HUES6 (cell line): ENCODE data around the gene CHRDL2.
A peak's percentile ranks its signal among the peaks of the same experiment; 100 is the strongest.

ENCODE experiments used
- H3K27ac ChIP-seq: 2 replicates; pipeline ENCODE4 v1.7.0; 2013; ENCODE audit warnings: low read depth, mild to moderate bottlenecking, low read length, inconsistent platforms
- H3K27me3 ChIP-seq: 2 replicates; pipeline ENCODE4 v1.6.1; 2013; ENCODE audit warnings: low read length; ENCODE audit not compliant: control insufficient read depth, insufficient read depth
- H3K36me3 ChIP-seq: 2 replicates; pipeline ENCODE4 v1.6.1; 2013; ENCODE audit warnings: low read length; ENCODE audit not compliant: control insufficient read depth, insufficient read depth
- H3K4me1 ChIP-seq: 2 replicates; pipeline ENCODE4 v1.6.1; 2013; ENCODE audit warnings: low read length; ENCODE audit not compliant: control insufficient read depth, insufficient read depth
- H3K4me3 ChIP-seq: 2 replicates; pipeline ENCODE4 v1.5.1; 2013; ENCODE audit warnings: low read depth, low read length
- H3K9ac ChIP-seq: one replicate; pipeline ENCODE4 v1.6.1; 2013; ENCODE audit warnings: mild to moderate bottlenecking, low read length
- H3K9me3 ChIP-seq: 2 replicates; pipeline ENCODE4 v1.6.1; 2013; ENCODE audit warnings: low read depth, low read length; ENCODE audit not compliant: control insufficient read depth, insufficient read depth

The CHRDL2 gene

GRCh38 chr11:74748211-74749126 lies 17.2 kb upstream of the CHRDL2 start, which contains the start of gene RNF169:
TSS of gene RNF169 (plus strand) at chr11:74748849. CDS start at chr11:74748881, 32 bp downstream.
- H3K27ac ChIP-seq, result peak within 1 kb of the TSS; percentile 57; the same call in 1 of the 2 replicates
- no peaks in the 10 kb centered on the region for H3K27me3 ChIP-seq
- no peaks in the 10 kb centered on the region for H3K9me3 ChIP-seq
- peaks cover 13% of the 10 kb centered on the region for H3K4me1 ChIP-seq
- no peaks in the 10 kb centered on the region for H3K36me3 ChIP-seq
- peak within 1 kb of the TSS; percentile 89 for H3K4me3 ChIP-seq
- H3K9ac ChIP-seq, result peak within 1 kb of the TSS; percentile 91

- H3K9ac ChIP-seq, result no peak overlapping the region
- H3K36me3 ChIP-seq, result no peaks in the 10 kb centered on the region
- H3K4me1 ChIP-seq, result peaks cover 13% of the 10 kb centered on the region
- H3K27ac ChIP-seq, result no peak overlapping the region
- H3K9me3 ChIP-seq, result no peaks in the 10 kb centered on the region
- H3K4me3 ChIP-seq, result no peak overlapping the region
- no peaks in the 10 kb centered on the region for H3K27me3 ChIP-seq
Measured at GRCh38 chr11:74746868-74747267, 15.6 kb upstream of the CHRDL2 start.

GRCh38 chr11:74744277-74744676 lies 13.1 kb upstream of the CHRDL2 start:
- Histone ChIP-seq H3K9me3 (peaks cover 10% of the 10 kb centered on the region), H3K27me3 (no peaks in the 10 kb centered on the region), H3K9ac (no peak overlapping the region), H3K27ac (no peak overlapping the region), H3K4me3 (no peak overlapping the region), H3K4me1 (peaks cover 9% of the 10 kb centered on the region), H3K36me3 (no peaks in the 10 kb centered on the region)

GRCh38 chr11:74743640-74744039 lies 12.4 kb upstream of the CHRDL2 start:
- Histone ChIP-seq H3K9ac (no peak overlapping the region), H3K4me3 (no peak overlapping the region), H3K27me3 (no peaks in the 10 kb centered on the region), H3K36me3 (no peaks in the 10 kb centered on the region), H3K27ac (no peak overlapping the region), H3K4me1 (peaks cover 9% of the 10 kb centered on the region), H3K9me3 (peaks cover 10% of the 10 kb centered on the region)

DNA sequence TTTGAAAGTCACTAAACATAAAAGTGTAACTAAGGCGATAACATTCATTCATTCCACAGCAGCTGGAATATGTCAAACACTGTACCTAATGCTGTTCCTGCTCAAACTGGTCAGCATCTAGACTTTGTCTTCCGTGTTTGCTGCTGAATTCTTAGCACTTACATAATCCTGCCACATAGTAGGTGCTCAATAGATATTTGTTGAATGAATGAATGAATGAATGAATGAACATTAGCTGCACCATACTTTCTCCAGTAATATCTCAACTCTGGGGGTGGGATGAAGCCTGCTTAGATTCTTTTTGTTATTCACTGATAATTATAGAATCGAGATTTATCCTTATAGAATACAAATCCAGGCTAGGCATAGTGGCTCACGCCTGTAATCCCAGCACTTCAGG lies 10.8 kb upstream of the CHRDL2 start:
- Histone ChIP-seq H3K9me3 (peaks cover 10% of the 10 kb centered on the region), H3K36me3 (no peaks in the 10 kb centered on the region), H3K4me3 (no peak overlapping the region)

DNA sequence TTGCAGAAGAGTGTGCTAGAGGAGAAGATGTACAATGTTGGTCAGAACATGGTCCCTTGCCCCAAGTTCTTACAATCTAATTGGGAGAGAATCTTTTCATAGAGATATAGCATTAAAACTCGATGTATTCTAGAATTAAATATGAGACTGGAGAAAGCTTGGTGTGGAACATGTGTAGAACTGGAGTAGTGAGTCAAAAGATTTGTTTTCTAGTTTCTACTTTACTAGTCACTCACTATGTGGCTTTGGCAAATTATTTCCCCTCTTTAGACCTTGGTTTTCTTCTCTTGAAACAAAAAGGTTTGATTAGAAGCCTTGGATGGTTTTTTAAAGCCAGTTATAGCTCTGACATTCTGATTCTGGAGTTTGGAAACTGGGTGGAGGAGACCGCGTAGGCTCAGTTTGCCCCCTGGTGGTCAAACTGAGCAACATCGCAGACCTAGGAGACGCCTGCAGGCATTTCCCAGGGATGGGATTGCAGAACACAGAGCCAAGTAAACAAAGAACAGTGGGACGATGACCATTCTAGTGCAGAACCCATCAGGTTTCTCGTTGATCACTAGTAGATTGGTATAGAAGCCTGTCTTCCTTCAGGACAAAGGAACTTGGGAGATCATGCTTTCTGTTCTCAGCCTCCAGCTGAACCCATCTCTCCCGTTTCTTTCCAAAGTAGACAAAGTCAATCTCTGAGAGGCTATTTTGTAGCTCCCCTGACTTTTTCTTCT lies 8.5 kb upstream of the CHRDL2 start:
- Histone ChIP-seq H3K9me3 (peaks cover 10% of the 10 kb centered on the region), H3K27ac (no peak overlapping the region), H3K27me3 (peaks cover 4% of the 10 kb centered on the region; the same call in 1 of the 2 replicates), H3K36me3 (no peaks in the 10 kb centered on the region), H3K4me1 (no peaks in the 10 kb centered on the region), H3K9ac (no peak overlapping the region), H3K4me3 (no peak overlapping the region)

More for the DNA sequence above, 10.8 kb upstream of the CHRDL2 start:
- no peak overlapping the region for H3K9ac ChIP-seq
- no peaks in the 10 kb centered on the region for H3K4me1 ChIP-seq
- no peaks in the 10 kb centered on the region; the same call in 1 of the 2 replicates for H3K27me3 ChIP-seq
- H3K27ac ChIP-seq, result no peak overlapping the region

GRCh38 chr11:74736031-74736430 lies 4.8 kb upstream of the CHRDL2 start:
- no peak overlapping the region for H3K9ac ChIP-seq
- H3K36me3 ChIP-seq, result no peaks in the 10 kb centered on the region
- H3K9me3 ChIP-seq, result peaks cover 5% of the 10 kb centered on the region
- H3K4me1 ChIP-seq, result no peaks in the 10 kb centered on the region
- peaks cover 39% of the 10 kb centered on the region for H3K27me3 ChIP-seq
- no peak overlapping the region for H3K4me3 ChIP-seq
- H3K27ac ChIP-seq, result no peak overlapping the region

DNA sequence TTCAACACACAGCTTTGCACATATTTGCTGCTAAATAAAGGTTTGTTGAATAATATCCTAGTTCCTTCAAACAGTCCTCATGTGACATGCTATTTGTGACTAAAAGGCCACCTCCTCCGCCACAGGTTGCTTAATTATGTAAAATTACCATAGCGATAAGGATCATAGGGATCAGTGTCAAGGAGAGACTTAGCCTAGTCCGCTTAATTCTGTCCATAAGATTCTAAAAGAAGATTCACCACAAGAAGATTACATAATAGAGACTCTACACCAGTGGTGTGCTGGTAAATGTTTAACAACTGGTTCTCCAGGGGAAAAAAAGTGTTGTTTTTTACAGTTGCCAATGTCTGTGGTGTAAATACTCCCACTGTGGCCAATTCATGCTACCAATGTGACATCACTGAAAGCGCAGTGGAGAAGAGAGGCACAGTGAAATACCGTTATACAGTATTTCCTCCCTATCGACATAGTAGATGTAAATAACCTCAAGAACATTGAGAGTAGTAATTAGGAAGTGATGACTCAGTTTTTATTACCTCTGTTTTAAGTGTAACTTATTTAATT lies 4.2 kb upstream of the CHRDL2 start:
- Histone ChIP-seq H3K9ac (no peak overlapping the region), H3K4me1 (0 out of 2 replicates have a peak, but pooled peaks cover 4% of the 10 kb centered on the region), H3K36me3 (no peaks in the 10 kb centered on the region), H3K4me3 (no peak overlapping the region), H3K27me3 (peaks cover 45% of the 10 kb centered on the region), H3K9me3 (peaks cover 5% of the 10 kb centered on the region), H3K27ac (no peak overlapping the region)

DNA sequence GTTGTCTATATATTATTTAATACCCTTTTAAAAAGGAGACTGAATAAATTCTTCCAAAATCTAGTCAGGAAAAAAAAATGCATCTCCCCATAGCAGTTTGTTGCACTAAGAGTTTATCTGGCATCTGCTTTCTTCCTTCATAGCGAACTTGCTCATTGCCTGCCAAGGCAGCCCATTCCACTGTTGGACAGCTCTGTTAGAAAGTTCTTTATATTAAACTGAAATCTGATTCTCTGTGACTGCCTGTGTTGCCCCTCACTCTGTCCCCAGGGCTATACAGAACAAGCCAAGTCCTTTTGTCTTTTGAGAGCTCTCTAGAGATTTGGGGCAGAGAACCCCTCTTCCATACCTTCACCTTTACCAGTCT lies 3.3 kb upstream of the CHRDL2 start:
- Histone ChIP-seq H3K4me1 (0 out of 2 replicates have a peak, but pooled peaks cover 10% of the 10 kb centered on the region), H3K9me3 (no peaks in the 10 kb centered on the region), H3K36me3 (no peaks in the 10 kb centered on the region), H3K27me3 (peaks cover 54% of the 10 kb centered on the region), H3K27ac (no peak overlapping the region), H3K9ac (no peak overlapping the region), H3K4me3 (no peak overlapping the region)

- H3K9me3 ChIP-seq, result no peaks in the 10 kb centered on the region
- no peaks in the 10 kb centered on the region for H3K36me3 ChIP-seq
- 0 out of 2 replicates have a peak, but pooled peaks cover 10% of the 10 kb centered on the region for H3K4me1 ChIP-seq
- H3K27me3 ChIP-seq, result peaks cover 91% of the 10 kb centered on the region
- no peak overlapping the region for H3K27ac ChIP-seq
- H3K4me3 ChIP-seq, result peak overlapping the region; percentile 59
- no peak overlapping the region for H3K9ac ChIP-seq
Measured at GRCh38 chr11:74730571-74731260, 510 bp downstream of the CHRDL2 start.
